ENCODE data around the gene AFF1.

The AFF1 gene

DNA sequence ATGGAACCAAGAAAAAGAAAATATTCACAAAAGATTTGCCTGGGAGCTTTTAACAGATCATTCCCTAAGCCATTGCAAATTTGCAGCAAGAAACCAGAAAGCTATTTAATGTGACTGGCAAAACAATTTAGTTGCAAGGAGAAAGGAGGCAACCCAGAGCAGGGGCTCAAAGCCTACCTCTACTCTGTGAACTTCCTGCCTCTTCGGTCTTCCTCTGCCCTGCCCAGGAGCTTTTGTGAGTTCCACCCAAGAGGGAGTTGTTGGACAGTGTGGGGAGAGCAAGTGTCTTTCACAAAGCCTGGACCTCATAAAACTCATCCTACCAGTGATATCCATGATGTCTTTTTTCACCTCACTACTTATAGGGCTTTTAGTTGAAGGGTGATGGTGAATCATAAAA is 107.4 kb downstream of the AFF1 start:
- FAIRE-seq, result no peak

DNA sequence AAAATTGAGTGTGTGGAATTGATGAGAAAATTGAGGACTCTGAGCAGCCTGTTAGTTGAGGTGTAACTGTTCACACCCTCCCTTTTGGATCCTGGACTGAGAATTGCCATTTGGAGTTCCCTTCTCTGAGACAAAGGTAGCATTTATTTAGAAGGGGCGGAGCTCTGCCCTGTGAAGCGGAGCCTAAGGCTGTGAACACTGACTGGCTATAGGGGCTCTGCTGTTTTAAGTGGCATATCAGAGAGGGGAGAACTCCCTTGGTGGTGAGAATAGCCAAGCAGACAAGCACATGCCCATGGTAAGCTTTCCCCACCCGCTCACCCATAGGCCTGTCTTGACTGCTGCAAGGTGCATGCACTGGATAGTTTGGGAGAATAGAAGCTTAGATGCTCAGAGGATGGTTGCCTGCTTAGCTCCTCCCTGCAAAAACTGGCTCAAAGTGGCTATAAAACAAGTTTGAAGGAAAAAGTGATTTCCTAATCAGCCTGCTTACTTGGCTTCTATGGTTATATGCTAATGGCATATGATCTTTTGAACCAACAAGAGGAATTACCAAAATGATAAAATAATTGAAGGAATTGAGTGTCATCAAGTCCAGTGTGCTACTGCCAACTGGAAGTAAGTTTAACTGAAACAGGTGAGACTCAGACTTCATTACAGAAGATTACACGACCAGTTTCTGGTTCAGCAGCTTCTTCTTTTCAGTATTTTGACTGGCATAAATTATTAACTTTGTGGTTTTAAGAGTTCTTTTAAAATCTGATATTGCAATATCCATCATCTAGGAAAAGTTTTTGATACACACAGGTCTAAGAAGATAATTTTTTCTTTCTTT is 108.4 kb downstream of the AFF1 start:
- FAIRE-seq, result no peak

DNA sequence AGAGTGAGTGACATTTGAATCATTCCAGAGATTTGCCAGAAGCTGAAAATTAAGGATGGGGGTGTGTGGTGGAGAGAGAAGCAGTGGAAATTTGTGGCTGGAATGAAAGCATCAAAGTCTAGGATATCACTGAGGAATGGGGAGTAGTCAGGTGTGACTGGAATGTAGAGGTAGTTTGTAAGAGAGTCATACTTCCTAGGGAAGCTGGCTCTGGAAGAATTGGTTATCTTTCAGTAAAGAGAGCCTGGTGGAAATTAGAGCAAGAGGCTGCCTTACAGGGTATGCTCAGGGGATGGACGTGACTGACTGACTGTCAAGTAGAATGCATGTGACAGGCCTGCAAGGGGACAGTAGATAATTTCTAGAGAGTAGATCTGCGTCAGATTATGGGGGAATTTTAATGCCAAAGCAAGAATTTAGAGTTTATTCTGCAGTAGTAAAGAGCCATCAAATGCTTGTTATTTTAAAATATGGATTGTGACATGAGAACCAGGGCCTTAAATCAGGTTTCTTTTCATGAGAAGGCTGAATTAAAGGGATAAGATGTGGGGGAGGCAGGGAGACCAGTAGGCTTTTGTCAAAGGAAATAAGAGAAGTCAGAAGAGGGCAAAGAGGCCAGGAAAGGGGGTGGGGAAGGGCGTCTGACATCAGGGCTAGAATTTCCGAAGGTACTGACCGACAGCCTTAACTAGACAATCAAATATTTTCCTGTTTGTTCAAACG is 109.9 kb downstream of the AFF1 start:
- no peak for FAIRE-seq

DNA sequence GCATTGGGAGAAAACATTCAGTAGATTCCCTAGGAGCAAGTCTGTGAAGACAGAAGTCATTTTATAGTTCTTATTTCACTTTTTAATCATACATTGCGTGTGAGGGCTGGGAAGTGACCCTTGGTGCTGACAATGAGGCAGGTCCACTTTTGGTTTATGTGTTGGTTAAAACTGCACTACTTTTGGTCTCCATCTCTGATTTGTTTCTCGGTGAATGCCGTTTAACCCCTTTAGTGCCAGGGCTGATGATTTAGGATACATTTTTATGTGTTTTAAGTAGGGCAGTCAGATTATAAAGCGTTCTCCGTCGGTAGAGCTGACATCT is 110.4 kb downstream of the AFF1 start:
- no peak for FAIRE-seq

DNA sequence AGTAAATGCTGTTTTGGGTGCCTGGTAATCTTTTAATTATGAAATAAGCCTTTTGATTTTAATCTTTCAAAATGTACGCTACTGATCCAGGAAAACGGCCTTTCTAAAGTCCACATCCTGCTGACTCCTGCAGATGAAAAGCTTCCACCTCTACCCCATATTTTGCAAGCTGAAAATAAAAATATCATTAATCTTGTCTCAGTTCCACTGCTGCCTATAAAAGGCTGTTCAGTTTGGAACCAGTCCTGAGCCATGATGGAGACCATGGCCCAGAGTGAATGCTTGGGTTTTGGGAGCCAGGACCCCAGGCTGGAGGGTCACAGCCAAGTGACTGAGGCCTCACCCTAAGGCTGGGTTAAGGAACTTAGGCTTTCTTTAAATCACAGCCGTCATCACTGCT is 110.8 kb downstream of the AFF1 start:
- FAIRE-seq, result no peak

DNA sequence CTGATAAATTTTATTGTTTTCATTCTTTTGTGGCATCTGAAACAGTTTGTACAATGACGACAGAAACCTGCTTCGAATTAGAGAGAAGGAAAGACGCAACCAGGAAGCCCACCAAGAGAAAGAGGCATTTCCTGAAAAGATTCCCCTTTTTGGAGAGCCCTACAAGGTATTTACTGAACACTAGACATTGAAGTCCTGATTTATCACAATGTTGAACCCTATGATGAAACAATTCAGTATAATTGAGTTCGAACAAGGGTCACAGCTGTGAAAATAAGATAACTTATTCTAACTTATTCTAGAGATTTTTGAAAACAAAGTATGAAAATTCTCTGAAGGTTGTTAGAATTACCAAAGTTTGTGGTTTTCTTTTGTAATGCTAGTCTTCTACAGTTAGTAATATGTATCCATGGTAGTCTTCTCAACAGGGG is 111.3 kb downstream of the AFF1 start:
- no peak for FAIRE-seq

DNA sequence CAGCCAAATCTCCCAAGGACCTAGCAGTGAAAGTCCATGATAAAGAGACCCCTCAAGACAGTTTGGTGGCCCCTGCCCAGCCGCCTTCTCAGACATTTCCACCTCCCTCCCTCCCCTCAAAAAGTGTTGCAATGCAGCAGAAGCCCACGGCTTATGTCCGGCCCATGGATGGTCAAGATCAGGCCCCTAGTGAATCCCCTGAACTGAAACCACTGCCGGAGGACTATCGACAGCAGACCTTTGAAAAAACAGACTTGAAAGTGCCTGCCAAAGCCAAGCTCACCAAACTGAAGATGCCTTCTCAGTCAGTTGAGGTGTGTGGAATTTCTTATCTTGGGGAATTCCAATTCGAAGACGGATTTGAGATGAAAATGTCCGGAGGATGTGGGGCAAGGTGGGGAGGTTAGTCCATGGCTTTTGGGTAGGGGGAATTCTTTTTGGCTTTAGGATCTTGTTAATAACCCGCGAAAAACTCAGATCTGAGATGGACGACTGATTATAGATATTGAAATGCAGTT is 112.5 kb downstream of the AFF1 start:
- FAIRE-seq, result no peak

DNA sequence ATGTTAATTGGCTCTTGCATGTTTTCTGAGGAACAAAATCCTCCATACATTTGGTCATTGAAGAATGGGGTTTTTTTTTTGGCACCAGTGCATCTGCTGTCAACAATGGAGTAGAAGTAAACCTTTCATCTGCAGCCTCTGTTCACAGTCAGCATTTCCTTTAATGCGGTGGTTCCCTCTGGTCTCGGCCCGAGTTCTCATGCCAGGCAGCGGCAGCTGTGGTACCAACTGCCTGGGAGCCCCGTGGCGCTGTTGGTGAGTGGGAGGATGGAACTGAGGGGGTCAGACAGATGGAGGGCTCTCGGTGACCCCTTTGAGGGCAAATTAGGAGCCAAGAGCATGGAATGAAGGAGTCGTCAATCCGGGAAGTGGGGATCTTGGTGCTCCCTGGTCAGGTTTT is 114.7 kb downstream of the AFF1 start:
- FAIRE-seq, result no peak

DNA sequence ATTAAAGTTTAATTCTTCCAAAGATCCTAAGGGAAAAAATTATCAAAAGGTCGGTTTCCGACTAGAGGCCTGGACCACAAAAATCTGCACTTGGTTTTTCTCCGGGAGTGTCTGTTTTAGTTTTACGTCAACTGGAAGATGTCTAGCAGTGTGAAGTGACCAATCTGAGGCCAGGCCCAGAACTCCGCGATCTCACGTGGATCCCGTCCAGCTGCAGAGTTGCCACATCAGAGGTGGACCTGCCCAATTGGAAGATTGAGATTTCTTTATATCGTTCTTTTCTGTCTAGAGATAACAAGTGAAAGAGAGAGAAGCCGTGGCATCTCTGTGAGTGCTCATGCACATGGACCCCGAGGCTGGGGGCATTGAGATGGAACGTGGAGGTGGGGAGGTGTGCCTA is 115.8 kb downstream of the AFF1 start:
- FAIRE-seq, result no peak

DNA sequence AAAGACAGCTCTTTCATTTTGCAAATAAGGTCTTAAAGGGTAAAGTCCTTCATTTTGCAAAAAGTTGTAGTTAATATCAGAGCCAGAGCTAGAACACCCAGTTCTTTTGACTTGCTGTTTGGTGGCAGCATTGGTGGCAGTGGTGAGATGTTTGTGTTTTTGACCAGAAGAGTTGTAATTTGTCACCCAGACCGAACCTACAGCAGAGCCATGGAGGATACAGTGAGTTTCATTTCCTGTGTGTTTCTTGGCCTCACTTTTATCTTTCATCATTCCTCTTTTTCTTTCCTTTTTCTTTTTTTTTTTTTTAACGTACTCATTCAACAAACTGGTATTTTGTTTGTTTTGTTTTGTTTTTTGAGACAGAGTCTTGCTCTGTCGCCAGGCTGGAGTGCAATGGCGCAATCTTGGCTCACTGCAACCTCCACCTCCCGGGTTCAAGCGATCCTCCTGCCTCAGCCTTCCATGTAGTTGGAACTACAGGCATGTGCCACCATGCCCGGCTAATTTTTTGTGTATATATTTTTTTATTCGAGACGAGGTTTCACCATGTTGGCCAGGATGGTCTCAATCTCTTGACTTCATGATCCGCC is 116.4 kb downstream of the AFF1 start:
- no peak for FAIRE-seq

DNA sequence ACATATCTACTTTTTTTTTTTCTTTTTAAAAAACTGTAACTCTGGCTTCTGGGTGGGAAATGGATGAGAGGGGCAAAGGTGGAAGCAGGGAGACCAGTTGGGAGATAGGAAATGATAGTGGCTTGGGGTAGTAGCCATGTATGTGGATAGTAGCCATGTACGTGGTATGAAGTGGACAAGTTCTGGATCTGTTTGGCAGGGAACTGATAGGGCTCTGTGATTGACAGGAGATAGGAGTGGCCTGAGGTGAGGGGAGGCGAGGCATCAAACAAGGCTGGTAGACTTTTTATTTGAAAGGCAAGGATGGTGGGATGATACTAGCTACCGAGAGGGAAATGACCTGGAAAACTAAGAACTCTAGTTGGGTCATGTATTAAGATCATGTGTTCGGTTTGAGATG is 117.8 kb downstream of the AFF1 start:
- no peak for FAIRE-seq

DNA sequence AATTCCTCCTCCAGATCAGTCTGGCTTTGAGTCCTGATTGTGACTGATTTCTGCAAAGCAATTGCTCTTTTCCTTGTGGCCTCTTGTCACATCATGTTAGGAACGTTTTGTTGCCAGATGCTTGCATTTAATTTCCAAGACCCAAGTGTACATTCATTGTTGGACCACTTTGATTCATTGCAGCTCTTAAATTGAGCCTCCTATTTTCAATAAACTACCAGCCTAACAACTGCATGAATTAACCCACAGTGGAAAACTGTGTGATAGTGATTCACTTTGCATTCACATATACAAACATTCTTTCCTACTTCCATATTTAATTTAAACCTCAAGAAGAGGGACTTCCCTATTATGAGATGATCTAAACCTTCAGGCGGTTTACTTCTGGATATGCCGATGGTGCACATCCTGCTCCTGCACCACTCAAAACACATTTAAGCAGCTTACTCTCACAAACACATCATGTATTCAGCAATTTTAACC is 118.4 kb downstream of the AFF1 start:
- FAIRE-seq, result no peak

DNA sequence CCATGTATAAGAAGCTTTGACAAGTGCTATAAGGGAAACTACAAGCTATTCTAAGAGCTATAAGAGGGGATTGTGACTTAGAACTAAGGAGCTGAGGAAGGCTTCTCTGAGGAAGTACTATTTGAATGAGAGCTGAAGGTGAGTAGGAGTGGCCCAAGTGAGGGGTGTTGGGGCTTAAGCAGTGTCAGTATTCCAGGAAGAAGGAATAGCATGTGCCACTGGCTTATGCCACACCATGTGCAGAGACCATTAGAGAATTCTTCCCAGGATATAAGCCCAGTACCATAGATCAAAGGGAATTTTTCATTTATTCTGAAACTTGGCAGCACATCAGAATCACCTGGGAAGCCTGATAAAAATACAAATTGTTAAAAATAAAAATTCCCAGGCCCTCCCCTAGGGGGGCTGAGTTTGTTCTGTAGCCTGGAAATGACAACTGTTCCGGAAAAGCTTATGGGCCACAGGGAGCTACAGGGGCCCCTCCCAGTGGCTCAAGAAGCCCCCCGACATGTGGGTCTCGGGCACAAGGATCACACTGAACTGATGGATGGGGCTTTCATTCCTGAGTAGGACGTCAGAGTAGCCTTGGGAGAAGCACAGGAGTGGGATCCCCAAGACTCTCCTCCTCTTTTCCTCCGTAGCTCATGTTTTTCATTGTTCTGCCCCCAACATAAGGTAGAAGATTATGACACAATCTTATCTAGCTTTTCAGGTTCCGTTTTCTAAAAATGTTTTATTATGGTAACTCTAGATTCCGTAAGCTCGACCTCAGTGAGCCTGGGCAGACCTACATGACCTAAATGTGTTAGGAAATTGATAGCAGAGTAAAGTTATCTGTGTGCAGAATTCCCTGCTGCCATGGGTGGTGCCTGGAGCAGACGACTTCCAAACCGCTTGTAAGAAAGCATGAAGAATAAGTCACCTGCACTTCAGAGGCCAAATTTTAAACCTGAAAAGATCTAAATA is 119.3 kb downstream of the AFF1 start:
- no peak for FAIRE-seq

DNA sequence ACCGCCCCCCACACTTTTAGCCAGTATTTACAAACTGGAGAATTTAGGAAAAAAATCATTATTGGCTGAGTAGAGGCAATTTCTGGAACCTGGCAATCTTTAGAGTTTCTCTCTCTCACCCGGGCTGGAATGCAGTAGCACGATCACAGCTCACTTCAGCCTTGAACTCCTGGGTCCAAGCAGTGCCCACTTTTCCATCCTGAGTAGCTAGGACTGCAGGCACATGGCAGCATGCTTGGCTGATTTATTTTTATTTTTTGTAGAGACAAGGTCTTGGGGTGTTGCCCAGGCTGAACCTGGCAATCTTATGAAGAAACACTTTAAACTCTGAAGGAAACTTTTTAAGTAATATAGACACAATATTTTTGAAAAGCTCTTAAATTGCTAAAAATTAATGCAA is 120.1 kb downstream of the AFF1 start:
- FAIRE-seq, result no peak

DNA sequence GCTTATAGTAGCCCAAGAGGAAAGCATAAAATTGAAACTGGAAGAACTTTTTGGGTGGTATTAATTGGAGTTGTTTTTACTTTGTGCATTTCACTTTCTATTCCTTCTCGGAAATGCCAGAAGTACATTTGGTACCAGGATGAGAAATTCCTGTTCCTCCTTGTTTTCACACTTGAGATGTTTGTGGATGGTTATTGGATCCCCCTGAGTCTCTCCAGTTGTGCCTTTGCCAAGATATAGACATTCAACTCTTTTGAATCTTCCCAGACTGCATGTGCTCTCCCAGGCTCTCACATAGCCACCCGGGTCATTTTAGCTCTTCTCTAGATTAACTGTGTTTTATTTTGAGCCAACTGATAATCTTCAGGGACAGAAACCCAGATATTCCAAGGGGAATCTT is 120.5 kb downstream of the AFF1 start:
- FAIRE-seq, result no peak

DNA sequence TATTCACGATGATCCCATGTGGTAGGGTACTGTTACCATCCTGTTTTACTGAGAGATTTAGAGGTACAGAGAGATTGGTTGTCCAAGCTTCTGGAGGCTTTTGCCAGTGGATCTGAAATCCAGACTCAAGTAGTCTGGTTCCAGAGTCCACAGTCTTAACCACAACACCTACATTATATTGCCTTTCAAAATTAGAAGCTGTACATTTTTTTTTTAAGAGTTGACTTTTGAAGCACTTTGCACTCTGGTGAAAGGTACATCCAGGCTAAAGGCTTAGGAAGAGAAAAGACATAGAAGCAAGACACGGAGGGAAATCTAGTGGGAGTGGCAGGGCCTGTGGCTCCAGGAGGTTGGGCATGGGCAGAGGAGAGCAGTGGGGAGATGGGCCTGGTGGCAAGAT is 122.1 kb downstream of the AFF1 start:
- no peak for FAIRE-seq

DNA sequence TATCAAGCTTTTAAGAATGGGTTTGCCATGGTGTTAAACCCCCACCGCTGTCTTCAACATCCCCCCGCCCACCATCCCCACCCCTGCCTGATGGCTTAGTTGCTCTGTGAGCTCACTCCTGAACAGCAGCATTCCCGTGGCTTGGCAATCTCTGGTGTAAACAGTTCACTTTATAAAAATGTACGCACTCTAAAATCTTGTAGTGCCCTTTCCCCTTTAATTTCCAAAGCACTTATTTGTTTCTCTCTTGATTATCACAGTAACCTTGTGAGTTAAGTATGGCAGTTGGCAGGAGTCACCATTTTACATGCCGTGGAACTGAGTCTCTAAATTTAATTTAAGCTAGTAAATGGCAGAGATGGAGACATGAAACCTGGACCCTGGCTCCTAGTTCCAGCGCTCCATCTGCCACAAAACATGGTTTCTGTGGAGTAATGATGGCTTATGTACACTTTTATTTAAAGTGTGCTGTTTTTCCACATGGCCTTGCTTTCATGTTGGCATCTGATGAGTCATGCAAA is 123.1 kb downstream of the AFF1 start:
- FAIRE-seq, result no peak

DNA sequence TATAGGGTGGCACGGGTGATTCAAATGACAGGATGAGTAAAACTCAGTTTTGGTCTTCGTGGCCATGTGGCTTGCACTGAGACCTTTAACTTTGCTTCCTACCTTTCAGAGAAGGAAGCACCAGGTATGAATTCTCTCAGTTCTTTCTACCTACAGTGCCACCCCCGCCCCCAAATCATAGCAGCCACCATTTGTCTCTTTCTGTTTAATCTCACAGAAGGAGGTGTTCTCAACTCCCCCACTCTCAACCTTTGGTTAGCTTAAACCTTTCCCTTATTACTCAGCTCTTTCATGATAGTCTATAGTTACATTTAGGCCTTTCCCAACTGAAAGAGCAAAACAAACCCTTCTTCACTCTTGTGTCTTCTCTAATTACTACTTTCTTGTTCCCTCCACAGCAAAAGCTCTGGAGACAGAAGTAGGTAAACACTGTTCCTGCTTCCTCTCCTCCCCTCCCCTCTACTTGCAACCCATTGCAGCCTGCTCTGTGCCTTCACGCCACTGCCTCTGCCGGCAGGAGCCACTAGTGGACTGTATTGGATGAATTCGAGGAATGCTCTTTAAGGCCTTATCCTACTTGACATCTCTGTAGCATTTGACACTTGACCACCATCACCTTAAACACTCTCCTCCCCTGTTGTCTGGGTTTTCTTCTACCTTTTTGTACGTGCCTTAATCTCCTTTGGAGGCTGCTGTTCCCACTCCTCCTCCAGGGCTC is 123.7 kb downstream of the AFF1 start:
- FAIRE-seq, result no peak

DNA sequence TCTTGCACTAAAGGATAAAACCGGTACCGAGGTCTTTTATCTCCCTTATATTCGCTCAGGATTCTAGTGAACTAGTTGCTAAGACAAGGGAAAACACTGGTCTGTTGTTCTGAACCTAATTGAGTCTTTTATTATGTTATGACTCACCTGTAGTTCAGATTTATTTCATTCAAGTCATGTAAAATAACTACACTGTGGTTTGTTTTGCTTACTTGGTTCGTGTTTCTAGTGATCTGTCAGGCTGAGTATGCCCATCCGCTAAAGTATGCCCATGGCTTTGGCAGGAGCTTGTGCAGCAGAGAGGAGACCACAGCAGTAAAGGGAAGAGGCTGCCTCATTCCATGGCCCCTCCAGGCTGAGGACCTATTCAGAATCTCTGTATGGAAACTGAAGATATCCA is 126.1 kb downstream of the AFF1 start:
- FAIRE-seq, result no peak

DNA sequence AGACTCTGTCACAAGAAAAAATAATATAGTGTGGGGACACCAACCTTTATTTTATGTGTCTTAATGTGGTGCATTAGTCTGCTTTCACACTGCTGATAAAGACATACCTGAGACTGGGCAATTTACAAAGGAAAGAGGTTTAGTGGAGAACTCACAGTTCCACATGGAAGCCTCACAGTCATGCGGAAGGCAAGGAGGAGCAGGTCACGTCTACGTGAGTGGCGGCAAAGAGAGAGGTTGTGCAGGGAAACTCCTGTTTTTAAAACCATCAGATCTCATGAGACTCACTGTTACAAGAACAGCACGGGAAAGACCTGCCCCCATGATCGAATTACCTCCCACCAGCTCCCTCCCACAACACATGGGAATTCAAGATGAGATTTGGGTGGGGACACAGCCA is 130.2 kb downstream of the AFF1 start:
- FAIRE-seq, result no peak

DNA sequence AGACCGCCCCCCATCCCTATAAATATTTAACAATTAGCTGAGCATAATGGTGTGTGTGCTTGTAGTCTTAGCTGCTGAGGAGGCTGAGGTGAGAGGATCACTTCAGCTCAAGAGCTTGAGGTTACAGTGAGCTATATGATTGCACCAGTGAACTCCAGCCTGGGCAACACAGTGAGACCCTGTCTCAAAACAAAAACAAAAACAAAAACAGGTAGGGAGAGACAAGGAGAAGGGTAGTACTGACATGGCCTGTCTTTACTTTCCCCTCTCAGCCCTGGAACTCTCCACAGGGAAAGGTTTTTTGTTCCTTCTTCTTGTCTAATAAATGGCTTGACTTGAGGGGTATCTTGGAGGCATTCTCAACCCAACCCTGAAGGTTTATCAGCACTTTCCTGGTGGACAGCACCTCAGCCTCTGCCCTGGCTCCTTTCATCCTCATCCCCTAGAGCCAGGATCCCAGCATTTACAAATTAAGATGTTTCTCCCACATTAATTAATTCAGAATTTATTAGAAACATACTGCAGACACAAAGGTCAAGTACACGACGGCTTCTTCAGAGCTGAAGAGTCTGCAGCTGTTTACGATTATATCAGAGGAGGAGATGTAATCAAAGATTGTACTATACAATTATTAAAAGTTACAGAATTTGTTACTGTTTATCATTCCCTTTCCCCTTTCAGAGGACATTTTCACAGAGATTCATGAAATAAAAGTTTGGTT is 131.8 kb downstream of the AFF1 start:
- no peak for FAIRE-seq
